Measurements from ENCODE around the gene FSTL4. TPM values are rescaled to one million over a fixed set of nuclear protein-coding genes. Genes with fewer than 3 reads are reported as not detected.

Gene FSTL4
- polyA plus RNA-seq, 1 of the 3 experiments (the other 2 are of a cell fraction), result not detected

DNA sequence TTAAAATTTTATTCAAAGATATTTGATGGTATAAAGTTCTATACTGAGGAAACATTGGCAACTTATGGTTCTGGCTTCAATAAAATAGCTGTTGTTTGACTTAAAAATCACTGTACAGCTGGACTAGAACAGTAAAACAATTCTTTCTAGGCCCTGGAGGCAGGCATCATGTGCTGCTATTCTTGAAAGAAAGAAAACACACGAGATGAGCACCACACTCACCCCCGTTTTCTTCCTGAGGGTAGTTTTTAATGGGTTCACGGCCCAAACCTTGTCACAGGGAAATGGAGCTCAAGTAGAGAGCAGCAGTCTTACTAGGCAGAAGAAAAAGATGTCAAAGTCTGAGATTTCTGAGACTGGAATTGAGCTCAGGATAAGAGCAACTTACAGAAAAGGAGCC is 68.0 kb downstream of the FSTL4 start:
- H3K4me1 ChIP-seq (ENCODE audit: control insufficient read depth in 1 of 2, insufficient read depth in 2 of 2, low read depth in 1 of 2, low read length in 1 of 2), result no peaks in the 10 kb centered on the region
- CTCF ChIA-PET, result interaction anchor here (0.6 to 1.1 kb wide), 4 partner anchors 9 to 557 kb away, joined by 3 to 7 read pairs (median 4); no protein-coding TSS in a partner anchor
- H3K36me3 ChIP-seq (replicated peaks in 1 of 2; ENCODE audit: control insufficient read depth in 1 of 2, insufficient read depth in 2 of 2, low read length in 1 of 2), result no peaks in the 10 kb centered on the region
- 24% methylated on average over 3 of the region's 3 CpGs for WGBS (ENCODE audit: low lambda C conversion rate)
- DNase-seq, result no peak
- no peak for TF ChIP-seq TEAD4 (IDR thresholded peaks at IDR 0.05; ENCODE audit: borderline replicate concordance, insufficient read depth)
- no peak for TF ChIP-seq RCOR1 (IDR thresholded peaks at IDR 0.05; ENCODE audit: low read length)
- no peak overlapping the region for H3K4me2 ChIP-seq
- no peak overlapping the region for H3K9ac ChIP-seq
- H3K9me2 ChIP-seq, result no peaks in the 10 kb centered on the region
- no peaks in the 10 kb centered on the region for H3K9me3 ChIP-seq
- POLR2A ChIA-PET, result no interaction called here
- no peaks in the 10 kb centered on the region for H3F3A ChIP-seq (replicated peaks; ENCODE audit: insufficient read depth)
- no peak overlapping the region for H2AFZ ChIP-seq (ENCODE audit: low read depth)
- no peaks in the 10 kb centered on the region for H4K20me1 ChIP-seq (ENCODE audit: insufficient read depth)
- H3K4me3 ChIP-seq (ENCODE audit: low read depth in 2 of 2, low read length in 1 of 2), result no peak overlapping the region
- no peak overlapping the region for H3K27ac ChIP-seq (ENCODE audit: low read depth in 2 of 2, low read length in 1 of 2)
- peaks cover 5% of the 10 kb centered on the region; the same call in 1 of the 2 replicates for H3K27me3 ChIP-seq (ENCODE audit: insufficient read depth)
- H3K79me2 ChIP-seq (ENCODE audit: insufficient read depth), result no peaks in the 10 kb centered on the region

DNA sequence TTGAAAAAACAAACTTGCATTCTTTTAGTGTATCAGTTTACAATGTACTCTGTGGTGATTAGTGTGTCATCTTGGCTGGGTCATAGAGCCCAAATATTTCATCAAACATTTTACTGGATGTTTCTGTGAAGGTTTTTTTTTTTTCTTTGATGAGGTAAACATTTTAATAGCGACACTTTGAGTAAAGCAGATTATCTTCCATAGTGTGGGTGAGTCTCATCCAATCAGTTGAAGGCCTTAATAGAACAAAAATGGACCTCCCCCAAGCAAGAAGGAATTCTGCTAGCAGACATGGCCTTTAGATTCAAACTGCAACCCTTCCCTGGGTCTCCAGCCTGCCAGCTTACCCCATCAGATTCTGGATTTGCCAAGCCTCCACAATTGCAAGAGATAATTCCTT is 72.5 kb downstream of the FSTL4 start:
- Histone ChIP-seq H3K9me2 (no peaks in the 10 kb centered on the region), H3K4me2 (no peak overlapping the region), H3F3A (replicated peaks; ENCODE audit: insufficient read depth) (no peaks in the 10 kb centered on the region), H2AFZ (ENCODE audit: low read depth) (no peak overlapping the region), H3K36me3 (replicated peaks in 1 of 2; ENCODE audit: control insufficient read depth in 1 of 2, insufficient read depth in 2 of 2, low read length in 1 of 2) (no peaks in the 10 kb centered on the region), H3K4me3 (ENCODE audit: low read depth in 2 of 2, low read length in 1 of 2) (no peak overlapping the region), H3K27me3 (ENCODE audit: insufficient read depth) (peaks cover 5% of the 10 kb centered on the region; the same call in 1 of the 2 replicates), H3K9me3 (no peaks in the 10 kb centered on the region), H3K9ac (no peak overlapping the region), H3K4me1 (ENCODE audit: control insufficient read depth in 1 of 2, insufficient read depth in 2 of 2, low read depth in 1 of 2, low read length in 1 of 2) (no peaks in the 10 kb centered on the region), H3K79me2 (ENCODE audit: insufficient read depth) (no peaks in the 10 kb centered on the region), H4K20me1 (ENCODE audit: insufficient read depth) (no peaks in the 10 kb centered on the region), H3K27ac (ENCODE audit: low read depth in 2 of 2, low read length in 1 of 2) (no peak overlapping the region)
- no peak for DNase-seq
- POLR2A ChIA-PET, result no interaction called here
- TF ChIP-seq JUND (IDR thresholded peaks at IDR 0.05) (no peak), SMC3 (IDR thresholded peaks at IDR 0.05; ENCODE audit: low read depth, low read length) (no peak), GATA2 (CRISPR knock-in tag; IDR thresholded peaks at IDR 0.05) (no peak), EP300 (IDR thresholded peaks at IDR 0.05; ENCODE audit: borderline replicate concordance in 1 of 2, low read depth in 1 of 2, low read length in 1 of 2) (no peak), FOXM1 (IDR thresholded peaks at IDR 0.05; ENCODE audit: low read depth) (no peak), RXRA (IDR thresholded peaks at IDR 0.05; ENCODE audit: borderline replicate concordance, low read depth) (no peak), FOSL2 (IDR thresholded peaks at IDR 0.05; ENCODE audit: borderline replicate concordance, low read depth) (no peak), GABPA (IDR thresholded peaks at IDR 0.05; ENCODE audit: low read depth) (no peak), NRF1 (IDR thresholded peaks at IDR 0.05; ENCODE audit: low read depth, low read length) (no peak), POLR2AphosphoS5 (IDR thresholded peaks at IDR 0.05; ENCODE audit: low read depth, low read length) (no peak), MXI1 (IDR thresholded peaks at IDR 0.05; ENCODE audit: low read depth, low read length) (no peak)
- TF ChIP-seq, protein P1, sequence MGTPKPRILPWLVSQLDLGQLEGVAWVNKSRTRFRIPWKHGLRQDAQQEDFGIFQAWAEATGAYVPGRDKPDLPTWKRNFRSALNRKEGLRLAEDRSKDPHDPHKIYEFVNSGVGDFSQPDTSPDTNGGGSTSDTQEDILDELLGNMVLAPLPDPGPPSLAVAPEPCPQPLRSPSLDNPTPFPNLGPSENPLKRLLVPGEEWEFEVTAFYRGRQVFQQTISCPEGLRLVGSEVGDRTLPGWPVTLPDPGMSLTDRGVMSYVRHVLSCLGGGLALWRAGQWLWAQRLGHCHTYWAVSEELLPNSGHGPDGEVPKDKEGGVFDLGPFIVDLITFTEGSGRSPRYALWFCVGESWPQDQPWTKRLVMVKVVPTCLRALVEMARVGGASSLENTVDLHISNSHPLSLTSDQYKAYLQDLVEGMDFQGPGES (IDR thresholded peaks at IDR 0.05; ENCODE audit: low read depth, low read length), result no peak
- TF ChIP-seq, protein P2, sequence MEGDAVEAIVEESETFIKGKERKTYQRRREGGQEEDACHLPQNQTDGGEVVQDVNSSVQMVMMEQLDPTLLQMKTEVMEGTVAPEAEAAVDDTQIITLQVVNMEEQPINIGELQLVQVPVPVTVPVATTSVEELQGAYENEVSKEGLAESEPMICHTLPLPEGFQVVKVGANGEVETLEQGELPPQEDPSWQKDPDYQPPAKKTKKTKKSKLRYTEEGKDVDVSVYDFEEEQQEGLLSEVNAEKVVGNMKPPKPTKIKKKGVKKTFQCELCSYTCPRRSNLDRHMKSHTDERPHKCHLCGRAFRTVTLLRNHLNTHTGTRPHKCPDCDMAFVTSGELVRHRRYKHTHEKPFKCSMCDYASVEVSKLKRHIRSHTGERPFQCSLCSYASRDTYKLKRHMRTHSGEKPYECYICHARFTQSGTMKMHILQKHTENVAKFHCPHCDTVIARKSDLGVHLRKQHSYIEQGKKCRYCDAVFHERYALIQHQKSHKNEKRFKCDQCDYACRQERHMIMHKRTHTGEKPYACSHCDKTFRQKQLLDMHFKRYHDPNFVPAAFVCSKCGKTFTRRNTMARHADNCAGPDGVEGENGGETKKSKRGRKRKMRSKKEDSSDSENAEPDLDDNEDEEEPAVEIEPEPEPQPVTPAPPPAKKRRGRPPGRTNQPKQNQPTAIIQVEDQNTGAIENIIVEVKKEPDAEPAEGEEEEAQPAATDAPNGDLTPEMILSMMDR (IDR thresholded peaks at IDR 0.05), result no peak
- TF ChIP-seq, protein P3, sequence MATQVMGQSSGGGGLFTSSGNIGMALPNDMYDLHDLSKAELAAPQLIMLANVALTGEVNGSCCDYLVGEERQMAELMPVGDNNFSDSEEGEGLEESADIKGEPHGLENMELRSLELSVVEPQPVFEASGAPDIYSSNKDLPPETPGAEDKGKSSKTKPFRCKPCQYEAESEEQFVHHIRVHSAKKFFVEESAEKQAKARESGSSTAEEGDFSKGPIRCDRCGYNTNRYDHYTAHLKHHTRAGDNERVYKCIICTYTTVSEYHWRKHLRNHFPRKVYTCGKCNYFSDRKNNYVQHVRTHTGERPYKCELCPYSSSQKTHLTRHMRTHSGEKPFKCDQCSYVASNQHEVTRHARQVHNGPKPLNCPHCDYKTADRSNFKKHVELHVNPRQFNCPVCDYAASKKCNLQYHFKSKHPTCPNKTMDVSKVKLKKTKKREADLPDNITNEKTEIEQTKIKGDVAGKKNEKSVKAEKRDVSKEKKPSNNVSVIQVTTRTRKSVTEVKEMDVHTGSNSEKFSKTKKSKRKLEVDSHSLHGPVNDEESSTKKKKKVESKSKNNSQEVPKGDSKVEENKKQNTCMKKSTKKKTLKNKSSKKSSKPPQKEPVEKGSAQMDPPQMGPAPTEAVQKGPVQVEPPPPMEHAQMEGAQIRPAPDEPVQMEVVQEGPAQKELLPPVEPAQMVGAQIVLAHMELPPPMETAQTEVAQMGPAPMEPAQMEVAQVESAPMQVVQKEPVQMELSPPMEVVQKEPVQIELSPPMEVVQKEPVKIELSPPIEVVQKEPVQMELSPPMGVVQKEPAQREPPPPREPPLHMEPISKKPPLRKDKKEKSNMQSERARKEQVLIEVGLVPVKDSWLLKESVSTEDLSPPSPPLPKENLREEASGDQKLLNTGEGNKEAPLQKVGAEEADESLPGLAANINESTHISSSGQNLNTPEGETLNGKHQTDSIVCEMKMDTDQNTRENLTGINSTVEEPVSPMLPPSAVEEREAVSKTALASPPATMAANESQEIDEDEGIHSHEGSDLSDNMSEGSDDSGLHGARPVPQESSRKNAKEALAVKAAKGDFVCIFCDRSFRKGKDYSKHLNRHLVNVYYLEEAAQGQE (IDR thresholded peaks at IDR 0.05; ENCODE audit: low read depth, low read length), result no peak
- TF ChIP-seq, protein P4, sequence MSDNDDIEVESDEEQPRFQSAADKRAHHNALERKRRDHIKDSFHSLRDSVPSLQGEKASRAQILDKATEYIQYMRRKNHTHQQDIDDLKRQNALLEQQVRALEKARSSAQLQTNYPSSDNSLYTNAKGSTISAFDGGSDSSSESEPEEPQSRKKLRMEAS (IDR thresholded peaks at IDR 0.05; ENCODE audit: low read depth), result no peak
- TF ChIP-seq, protein P5, sequence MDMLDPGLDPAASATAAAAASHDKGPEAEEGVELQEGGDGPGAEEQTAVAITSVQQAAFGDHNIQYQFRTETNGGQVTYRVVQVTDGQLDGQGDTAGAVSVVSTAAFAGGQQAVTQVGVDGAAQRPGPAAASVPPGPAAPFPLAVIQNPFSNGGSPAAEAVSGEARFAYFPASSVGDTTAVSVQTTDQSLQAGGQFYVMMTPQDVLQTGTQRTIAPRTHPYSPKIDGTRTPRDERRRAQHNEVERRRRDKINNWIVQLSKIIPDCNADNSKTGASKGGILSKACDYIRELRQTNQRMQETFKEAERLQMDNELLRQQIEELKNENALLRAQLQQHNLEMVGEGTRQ (IDR thresholded peaks at IDR 0.05; ENCODE audit: borderline replicate concordance, low read depth, low read length), result no peak
- TF ChIP-seq, protein P6, sequence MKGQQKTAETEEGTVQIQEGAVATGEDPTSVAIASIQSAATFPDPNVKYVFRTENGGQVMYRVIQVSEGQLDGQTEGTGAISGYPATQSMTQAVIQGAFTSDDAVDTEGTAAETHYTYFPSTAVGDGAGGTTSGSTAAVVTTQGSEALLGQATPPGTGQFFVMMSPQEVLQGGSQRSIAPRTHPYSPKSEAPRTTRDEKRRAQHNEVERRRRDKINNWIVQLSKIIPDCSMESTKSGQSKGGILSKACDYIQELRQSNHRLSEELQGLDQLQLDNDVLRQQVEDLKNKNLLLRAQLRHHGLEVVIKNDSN (IDR thresholded peaks at IDR 0.05; ENCODE audit: borderline replicate concordance, low read depth), result no peak
- WGBS (ENCODE audit: low lambda C conversion rate), result 42% methylated on average over 1 of the region's 1 CpG
- CTCF ChIA-PET, result interaction anchor here (1.5 kb wide), 1 partner anchor 11 kb away, joined by 4 read pairs; no protein-coding TSS in a partner anchor

Data from SK-N-SH (cell line).